ENCODE results near the gene SH2D6. TPM values are rescaled to one million over a fixed set of nuclear protein-coding genes. Genes with fewer than 3 reads are reported as not detected.
A peak's percentile ranks its signal among the peaks of the same experiment; 100 is the strongest.

SH2D6 gene
- total and polyA plus RNA-seq, 9 of the 15 experiments (the other 6 are each of a cell fraction or from before 2014, with no cell fraction given) = 0.07 to 0.76 (median 0.33) TPM; not detected in 2

- Histone ChIP-seq H3K9ac (ENCODE audit: insufficient read depth in 1 of 2, low read depth in 2 of 2, low read length in 2 of 2) (peak overlapping the region in 1 of 2 experiments; percentile 57; a peak in 1 of 4 replicates), H3K9me3 (replicated peaks; ENCODE audit: control insufficient read depth, insufficient read depth, low read depth, low read length) (no peaks in the 10 kb centered on the region), H3K4me2 (ENCODE audit: insufficient read depth, low read length) (no peak overlapping the region), H4K20me1 (replicated peaks; ENCODE audit: control insufficient read depth, insufficient read depth, low read length) (no peaks in the 10 kb centered on the region), H3K27me3 (ENCODE audit: control insufficient read depth in 2 of 2, insufficient read depth in 2 of 2, low read length in 2 of 2) (no peaks in the 10 kb centered on the region), H3K4me3 (no peak overlapping the region), H3K9me1 (ENCODE audit: control insufficient read depth, insufficient read depth, low read length) (peaks cover 2% of the 10 kb centered on the region), H3K4me1 (replicated peaks in 1 of 2; ENCODE audit: control insufficient read depth in 2 of 2, insufficient read depth in 2 of 2, low read length in 2 of 2) (peaks cover 35 to 39% of the 10 kb centered on the region in 2 experiments), H3K27ac (ENCODE audit: extremely low read depth, low read depth, low read length) (no peak overlapping the region), H2AFZ (ENCODE audit: low read depth, low read length) (no peak overlapping the region), H3K79me2 (ENCODE audit: control insufficient read depth, insufficient read depth, low read length) (no peaks in the 10 kb centered on the region; the same call in 2 of the 3 replicates), H3K36me3 (ENCODE audit: control insufficient read depth, insufficient read depth, low read length) (no peaks in the 10 kb centered on the region)
- 66% methylated on average over 7 of the region's 7 CpGs for WGBS (ENCODE audit: insufficient coverage, low coverage, missing lambda C conversion rate)
- DNase-seq (ENCODE audit: extremely low read depth in 1 of 4, low spot score in 3 of 4) = no peak
- in situ Hi-C loops (cut with MboI) (no loop called here), intact Hi-C loops (cut with micrococcal nuclease) (loop anchor here (5.0 kb wide), 2 partner anchors 57 to 97 kb away; partner anchors contain the start of gene MAT2A)
- POLR2A ChIA-PET = interaction anchor here (0.6 to 63.9 kb wide), 3 partner anchors 12 to 120 kb away, joined by 3 to 1576 read pairs (median 3); partner anchors contain the start of gene MAT2A
- BruUV-seq (replicated peaks) = no TSS peak
- ATAC-seq = no peak
- FAIRE-seq = no peak
- CTCF ChIA-PET (ENCODE audit: low intra/inter-chr PET ratio) = no interaction called here
- TF ChIP-seq ZNF444 (CRISPR knock-in tag; IDR thresholded peaks at IDR 0.05) (no peak), ZNF644 (tag; IDR thresholded peaks at IDR 0.05; ENCODE audit: low read depth) (no peak), IFI16 (CRISPR knock-in tag; IDR thresholded peaks at IDR 0.05) (no peak), HCFC1 (IDR thresholded peaks at IDR 0.05; ENCODE audit: low read depth, low read length) (no peak), EP300 (IDR thresholded peaks at IDR 0.05; ENCODE audit: low read length) (no peak)
- TF ChIP-seq, protein P1, sequence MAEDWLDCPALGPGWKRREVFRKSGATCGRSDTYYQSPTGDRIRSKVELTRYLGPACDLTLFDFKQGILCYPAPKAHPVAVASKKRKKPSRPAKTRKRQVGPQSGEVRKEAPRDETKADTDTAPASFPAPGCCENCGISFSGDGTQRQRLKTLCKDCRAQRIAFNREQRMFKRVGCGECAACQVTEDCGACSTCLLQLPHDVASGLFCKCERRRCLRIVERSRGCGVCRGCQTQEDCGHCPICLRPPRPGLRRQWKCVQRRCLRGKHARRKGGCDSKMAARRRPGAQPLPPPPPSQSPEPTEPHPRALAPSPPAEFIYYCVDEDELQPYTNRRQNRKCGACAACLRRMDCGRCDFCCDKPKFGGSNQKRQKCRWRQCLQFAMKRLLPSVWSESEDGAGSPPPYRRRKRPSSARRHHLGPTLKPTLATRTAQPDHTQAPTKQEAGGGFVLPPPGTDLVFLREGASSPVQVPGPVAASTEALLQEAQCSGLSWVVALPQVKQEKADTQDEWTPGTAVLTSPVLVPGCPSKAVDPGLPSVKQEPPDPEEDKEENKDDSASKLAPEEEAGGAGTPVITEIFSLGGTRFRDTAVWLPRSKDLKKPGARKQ (CRISPR knock-in tag; IDR thresholded peaks at IDR 0.05) = no peak
- TF ChIP-seq, protein P2, sequence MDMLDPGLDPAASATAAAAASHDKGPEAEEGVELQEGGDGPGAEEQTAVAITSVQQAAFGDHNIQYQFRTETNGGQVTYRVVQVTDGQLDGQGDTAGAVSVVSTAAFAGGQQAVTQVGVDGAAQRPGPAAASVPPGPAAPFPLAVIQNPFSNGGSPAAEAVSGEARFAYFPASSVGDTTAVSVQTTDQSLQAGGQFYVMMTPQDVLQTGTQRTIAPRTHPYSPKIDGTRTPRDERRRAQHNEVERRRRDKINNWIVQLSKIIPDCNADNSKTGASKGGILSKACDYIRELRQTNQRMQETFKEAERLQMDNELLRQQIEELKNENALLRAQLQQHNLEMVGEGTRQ (CRISPR knock-in tag; IDR thresholded peaks at IDR 0.05) = no peak
- TF ChIP-seq, protein P3, sequence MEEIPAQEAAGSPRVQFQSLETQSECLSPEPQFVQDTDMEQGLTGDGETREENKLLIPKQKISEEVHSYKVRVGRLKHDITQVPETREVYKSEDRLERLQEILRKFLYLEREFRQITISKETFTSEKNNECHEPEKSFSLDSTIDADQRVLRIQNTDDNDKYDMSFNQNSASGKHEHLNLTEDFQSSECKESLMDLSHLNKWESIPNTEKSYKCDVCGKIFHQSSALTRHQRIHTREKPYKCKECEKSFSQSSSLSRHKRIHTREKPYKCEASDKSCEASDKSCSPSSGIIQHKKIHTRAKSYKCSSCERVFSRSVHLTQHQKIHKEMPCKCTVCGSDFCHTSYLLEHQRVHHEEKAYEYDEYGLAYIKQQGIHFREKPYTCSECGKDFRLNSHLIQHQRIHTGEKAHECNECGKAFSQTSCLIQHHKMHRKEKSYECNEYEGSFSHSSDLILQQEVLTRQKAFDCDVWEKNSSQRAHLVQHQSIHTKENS (CRISPR knock-in tag; IDR thresholded peaks at IDR 0.05) = no peak
- TF ChIP-seq, protein P4, sequence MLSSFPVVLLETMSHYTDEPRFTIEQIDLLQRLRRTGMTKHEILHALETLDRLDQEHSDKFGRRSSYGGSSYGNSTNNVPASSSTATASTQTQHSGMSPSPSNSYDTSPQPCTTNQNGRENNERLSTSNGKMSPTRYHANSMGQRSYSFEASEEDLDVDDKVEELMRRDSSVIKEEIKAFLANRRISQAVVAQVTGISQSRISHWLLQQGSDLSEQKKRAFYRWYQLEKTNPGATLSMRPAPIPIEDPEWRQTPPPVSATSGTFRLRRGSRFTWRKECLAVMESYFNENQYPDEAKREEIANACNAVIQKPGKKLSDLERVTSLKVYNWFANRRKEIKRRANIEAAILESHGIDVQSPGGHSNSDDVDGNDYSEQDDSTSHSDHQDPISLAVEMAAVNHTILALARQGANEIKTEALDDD (IDR thresholded peaks at IDR 0.05) = no peak
- TF ChIP-seq, protein P5, sequence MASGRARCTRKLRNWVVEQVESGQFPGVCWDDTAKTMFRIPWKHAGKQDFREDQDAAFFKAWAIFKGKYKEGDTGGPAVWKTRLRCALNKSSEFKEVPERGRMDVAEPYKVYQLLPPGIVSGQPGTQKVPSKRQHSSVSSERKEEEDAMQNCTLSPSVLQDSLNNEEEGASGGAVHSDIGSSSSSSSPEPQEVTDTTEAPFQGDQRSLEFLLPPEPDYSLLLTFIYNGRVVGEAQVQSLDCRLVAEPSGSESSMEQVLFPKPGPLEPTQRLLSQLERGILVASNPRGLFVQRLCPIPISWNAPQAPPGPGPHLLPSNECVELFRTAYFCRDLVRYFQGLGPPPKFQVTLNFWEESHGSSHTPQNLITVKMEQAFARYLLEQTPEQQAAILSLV (tag; IDR thresholded peaks at IDR 0.05) = no peak
Measured at GRCh38 chr2:85439986-85440385, 21.5 kb downstream of the SH2D6 start.

Data from K562 (cell line).